Left hindlimb (tissue), 1 donor: ENCODE measurements around the gene ELOB.
"Not testable (repeated sequence)": the region's sequence is repeated elsewhere in the genome, so short reads cannot be mapped to it uniquely, and the experiment has no call there.

Source experiments
- DNase-seq: peaks from one replicate; pipeline ENCODE4 v3.0.0-alpha.2; 2018

ELOB gene

GRCh38 chr16:2743007-2743810 is 33.9 kb downstream of the ELOB start:
- DNase-seq: no peak

DNA sequence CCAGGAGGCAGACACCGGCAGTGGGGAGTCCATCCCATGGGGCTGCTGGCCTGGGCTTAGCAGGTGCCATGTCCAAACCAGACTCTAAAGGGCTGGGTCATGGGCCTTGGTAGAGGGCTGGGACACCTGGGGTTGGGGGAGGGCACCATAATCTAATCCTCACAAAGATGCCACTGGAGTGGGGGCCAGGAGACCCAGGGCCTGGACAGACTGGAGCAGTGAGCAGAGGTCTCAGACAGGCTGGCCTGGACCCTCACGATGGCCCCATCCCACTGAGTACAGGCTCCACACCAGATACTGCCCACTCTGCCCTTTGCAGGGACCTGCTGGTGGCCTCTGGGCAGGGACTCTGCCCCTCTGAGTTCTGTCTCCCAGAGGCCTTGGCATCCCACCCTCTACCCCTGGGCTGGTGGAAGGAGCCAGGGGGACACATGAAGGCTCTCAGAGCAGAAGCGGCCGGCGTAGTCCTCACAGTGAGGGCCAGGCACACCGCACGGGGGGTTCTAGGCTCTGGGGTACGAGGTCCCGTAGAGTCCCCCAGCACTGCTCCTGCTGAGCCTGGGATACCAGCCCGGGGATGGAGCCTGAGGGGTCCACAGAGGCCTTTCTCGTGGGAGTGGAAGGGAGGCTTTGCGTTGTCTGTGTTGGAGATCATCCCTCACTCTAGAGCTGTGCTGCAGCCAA is 34.6 kb downstream of the ELOB start:
- DNase-seq: no peak

DNA sequence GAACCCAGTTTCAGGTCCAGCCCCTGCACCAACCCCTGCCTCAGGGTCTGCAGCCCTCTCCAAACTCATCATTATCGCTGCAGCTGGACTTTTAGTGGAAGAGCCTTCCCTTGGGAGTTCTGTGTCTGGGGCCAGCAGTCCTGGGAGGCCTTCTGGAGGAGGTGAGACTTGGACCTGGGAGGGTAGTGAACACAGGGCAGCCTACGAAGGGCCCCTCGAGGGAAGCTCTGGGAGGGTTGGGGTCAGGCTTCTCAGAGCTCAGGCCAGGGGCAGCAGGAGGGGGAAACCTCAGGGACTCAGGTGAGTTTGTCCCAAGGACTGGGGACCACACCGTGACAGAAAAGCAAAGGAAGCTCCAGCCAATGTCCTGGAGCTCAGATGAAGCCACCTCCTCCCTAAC is 35.9 kb downstream of the ELOB start:
- DNase-seq: no peak

- no peak for DNase-seq
These were observed 36.6 kb downstream of the ELOB start for GRCh38 chr16:2740476-2740875.

GRCh38 chr16:2739625-2740430 is 37.3 kb downstream of the ELOB start:
- DNase-seq: no peak

GRCh38 chr16:2738615-2739014 is 38.5 kb downstream of the ELOB start:
- no peak for DNase-seq

- DNase-seq: no peak
These were observed 39.1 kb downstream of the ELOB start for GRCh38 chr16:2737895-2738418.

DNA sequence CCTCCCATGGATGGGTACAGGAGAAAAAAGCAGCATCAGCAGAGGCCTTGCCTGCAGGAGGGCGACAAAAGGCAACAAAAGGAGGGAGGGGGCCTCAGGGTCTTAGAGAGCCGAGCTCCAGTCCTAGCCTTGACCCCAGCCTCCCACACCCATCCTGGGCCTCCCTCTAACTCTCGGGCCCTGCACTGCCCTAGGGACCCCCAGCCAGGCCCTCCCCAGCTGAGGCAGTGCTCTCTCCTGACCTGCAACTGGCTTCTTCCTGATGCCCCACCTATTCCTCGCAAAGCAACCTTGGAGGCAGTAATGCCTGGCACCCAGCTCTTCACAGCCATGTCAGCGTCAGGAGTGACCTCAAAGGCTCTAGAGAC is 39.9 kb downstream of the ELOB start:
- no peak for DNase-seq

GRCh38 chr16:2736476-2737237 is 40.4 kb downstream of the ELOB start:
- DNase-seq: no peak

- DNase-seq: no peak
These were observed 42.1 kb downstream of the ELOB start for GRCh38 chr16:2734844-2735515.

DNA sequence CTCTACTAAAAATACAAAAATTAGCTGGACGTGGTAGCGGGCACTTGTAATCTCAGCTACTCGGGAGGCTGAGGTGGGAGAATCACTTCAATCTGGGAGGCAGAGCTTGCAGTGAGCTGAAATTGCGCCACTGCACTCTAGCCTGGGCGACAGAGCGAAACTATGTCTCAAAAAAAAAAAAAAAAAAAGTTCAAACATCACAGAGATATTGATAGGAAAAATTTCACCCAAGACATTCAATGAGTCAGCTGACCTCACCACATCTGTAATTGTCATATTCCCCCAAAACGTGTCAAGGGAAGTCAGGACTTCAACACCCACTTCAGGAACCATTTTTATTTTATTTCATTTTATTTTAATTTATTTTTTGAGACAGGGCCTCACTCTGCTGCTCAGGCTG is 49.0 kb downstream of the ELOB start:
- no peak for DNase-seq

DNA sequence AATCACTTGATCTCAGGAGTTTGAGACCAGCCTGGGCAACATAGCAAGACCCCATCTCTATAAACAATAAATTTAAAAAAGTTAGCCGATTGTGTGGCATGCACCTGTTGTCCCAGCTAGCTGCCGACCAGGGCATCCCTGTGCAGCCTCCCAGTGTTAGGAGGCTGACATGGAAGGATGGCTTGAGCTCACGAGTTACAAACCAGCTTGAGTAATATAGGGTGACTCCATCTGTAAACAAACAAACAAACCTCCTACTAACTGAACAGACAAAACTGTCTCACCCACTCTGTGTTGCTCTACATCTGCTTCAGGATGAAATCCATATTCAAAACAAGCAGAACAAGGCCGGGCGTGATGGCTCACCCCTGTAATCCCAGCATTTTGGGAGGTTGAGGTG is 50.2 kb downstream of the ELOB start:
- no peak for DNase-seq

DNA sequence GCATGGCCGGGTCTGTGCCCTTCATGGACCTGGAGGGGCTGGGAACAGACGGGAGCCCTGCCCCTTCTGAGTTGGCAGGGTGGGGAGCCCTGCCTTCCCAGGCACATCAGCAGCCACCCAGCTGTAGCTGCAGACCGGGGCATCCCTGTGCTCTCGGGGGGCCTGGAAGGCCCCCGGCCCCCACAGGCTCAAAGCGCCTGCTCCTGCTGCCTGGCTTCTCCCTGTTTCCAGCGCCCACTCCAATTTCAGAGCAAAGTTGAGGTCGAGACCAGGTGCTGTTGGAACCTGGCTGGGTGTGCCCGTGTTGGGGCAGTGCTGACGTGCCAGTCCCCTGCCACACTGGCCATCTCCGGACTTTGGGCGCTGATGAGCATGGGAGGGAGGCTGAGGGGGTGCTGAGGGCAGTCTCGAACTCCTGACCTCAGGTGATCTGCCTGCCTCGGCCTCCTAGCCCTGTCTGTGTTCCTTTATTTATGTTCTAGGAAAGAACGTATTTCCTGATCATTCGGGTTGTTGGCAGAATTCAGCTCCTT is 52.2 kb downstream of the ELOB start:
- peak; percentile 17 for DNase-seq

- DNase-seq: no peak
These were observed 52.9 kb downstream of the ELOB start for GRCh38 chr16:2724088-2724676.

- not testable (repeated sequence) for DNase-seq
These were observed 55.4 kb downstream of the ELOB start for GRCh38 chr16:2721634-2722173.
